ENCODE measurements around the gene NRBF2. TPM values are rescaled to one million over a fixed set of nuclear protein-coding genes. Genes with fewer than 3 reads are reported as not detected.

Gene NRBF2
- total and polyA plus RNA-seq, 2 experiments from 2014 or later = 22.9 to 38.3 TPM

DNA sequence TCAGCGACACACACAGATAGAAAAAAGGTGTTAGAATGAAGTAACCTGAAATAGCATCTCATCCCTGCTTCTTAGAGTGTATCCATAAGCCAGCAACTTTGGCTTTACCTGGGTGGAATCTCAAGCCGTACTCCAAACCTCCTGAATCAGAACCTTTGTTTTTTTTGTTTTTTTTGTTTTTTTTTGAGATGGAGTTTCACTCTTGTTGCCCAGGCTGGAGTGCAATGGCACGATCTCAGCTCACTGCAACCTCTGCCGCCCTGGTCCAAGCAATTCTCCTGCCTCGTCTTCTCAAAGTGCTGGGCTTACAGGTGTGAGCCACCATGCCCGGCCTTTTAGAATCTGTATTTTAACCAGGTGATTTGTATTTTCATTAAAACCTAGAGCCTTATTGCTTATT, 9.0 kb downstream of the NRBF2 start:
- no peak overlapping the region for H3K4me3 Mint-ChIP-seq
- DNase-seq (ENCODE audit: low spot score) = no peak
- TF ChIP-seq EZH2 (IDR thresholded peaks at IDR 0.05; ENCODE audit: low read depth, unreplicated experiment) = no peak
- TF ChIP-seq CREB1 (CRISPR knock-in tag; IDR thresholded peaks at IDR 0.05; ENCODE audit: low read depth) = no peak
- no peak for TF ChIP-seq POLR2AphosphoS5 (IDR thresholded peaks at IDR 0.05; ENCODE audit: low read depth)
- no peak for TF ChIP-seq ZNF331 (CRISPR knock-in tag; IDR thresholded peaks at IDR 0.05; ENCODE audit: low read depth)
- TF ChIP-seq EZH2phosphoT487 (IDR thresholded peaks at IDR 0.05; ENCODE audit: unreplicated experiment) = no peak
- TF ChIP-seq, protein P1, sequence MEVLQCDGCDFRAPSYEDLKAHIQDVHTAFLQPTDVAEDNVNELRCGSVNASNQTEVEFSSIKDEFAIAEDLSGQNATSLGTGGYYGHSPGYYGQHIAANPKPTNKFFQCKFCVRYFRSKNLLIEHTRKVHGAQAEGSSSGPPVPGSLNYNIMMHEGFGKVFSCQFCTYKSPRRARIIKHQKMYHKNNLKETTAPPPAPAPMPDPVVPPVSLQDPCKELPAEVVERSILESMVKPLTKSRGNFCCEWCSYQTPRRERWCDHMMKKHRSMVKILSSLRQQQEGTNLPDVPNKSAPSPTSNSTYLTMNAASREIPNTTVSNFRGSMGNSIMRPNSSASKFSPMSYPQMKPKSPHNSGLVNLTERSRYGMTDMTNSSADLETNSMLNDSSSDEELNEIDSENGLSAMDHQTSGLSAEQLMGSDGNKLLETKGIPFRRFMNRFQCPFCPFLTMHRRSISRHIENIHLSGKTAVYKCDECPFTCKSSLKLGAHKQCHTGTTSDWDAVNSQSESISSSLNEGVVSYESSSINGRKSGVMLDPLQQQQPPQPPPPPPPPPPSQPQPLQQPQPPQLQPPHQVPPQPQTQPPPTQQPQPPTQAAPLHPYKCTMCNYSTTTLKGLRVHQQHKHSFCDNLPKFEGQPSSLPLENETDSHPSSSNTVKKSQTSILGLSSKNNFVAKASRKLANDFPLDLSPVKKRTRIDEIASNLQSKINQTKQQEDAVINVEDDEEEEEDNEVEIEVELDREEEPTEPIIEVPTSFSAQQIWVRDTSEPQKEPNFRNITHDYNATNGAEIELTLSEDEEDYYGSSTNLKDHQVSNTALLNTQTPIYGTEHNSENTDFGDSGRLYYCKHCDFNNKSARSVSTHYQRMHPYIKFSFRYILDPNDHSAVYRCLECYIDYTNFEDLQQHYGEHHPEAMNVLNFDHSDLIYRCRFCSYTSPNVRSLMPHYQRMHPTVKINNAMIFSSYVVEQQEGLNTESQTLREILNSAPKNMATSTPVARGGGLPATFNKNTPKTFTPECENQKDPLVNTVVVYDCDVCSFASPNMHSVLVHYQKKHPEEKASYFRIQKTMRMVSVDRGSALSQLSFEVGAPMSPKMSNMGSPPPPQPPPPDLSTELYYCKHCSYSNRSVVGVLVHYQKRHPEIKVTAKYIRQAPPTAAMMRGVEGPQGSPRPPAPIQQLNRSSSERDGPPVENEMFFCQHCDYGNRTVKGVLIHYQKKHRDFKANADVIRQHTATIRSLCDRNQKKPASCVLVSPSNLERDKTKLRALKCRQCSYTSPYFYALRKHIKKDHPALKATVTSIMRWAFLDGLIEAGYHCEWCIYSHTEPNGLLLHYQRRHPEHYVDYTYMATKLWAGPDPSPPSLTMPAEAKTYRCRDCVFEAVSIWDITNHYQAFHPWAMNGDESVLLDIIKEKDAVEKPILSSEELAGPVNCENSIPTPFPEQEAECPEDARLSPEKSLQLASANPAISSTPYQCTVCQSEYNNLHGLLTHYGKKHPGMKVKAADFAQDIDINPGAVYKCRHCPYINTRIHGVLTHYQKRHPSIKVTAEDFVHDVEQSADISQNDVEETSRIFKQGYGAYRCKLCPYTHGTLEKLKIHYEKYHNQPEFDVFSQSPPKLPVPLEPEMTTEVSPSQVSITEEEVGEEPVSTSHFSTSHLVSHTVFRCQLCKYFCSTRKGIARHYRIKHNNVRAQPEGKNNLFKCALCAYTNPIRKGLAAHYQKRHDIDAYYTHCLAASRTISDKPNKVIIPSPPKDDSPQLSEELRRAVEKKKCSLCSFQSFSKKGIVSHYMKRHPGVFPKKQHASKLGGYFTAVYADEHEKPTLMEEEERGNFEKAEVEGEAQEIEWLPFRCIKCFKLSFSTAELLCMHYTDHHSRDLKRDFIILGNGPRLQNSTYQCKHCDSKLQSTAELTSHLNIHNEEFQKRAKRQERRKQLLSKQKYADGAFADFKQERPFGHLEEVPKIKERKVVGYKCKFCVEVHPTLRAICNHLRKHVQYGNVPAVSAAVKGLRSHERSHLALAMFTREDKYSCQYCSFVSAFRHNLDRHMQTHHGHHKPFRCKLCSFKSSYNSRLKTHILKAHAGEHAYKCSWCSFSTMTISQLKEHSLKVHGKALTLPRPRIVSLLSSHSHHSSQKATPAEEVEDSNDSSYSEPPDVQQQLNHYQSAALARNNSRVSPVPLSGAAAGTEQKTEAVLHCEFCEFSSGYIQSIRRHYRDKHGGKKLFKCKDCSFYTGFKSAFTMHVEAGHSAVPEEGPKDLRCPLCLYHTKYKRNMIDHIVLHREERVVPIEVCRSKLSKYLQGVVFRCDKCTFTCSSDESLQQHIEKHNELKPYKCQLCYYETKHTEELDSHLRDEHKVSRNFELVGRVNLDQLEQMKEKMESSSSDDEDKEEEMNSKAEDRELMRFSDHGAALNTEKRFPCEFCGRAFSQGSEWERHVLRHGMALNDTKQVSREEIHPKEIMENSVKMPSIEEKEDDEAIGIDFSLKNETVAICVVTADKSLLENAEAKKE (CRISPR knock-in tag; IDR thresholded peaks at IDR 0.05) = no peak
- no peak for TF ChIP-seq JUNB (IDR thresholded peaks at IDR 0.05; ENCODE audit: unreplicated experiment)
- TF ChIP-seq STAT1 (IDR thresholded peaks at IDR 0.05; ENCODE audit: unreplicated experiment) = no peak
- TF ChIP-seq, protein P2, sequence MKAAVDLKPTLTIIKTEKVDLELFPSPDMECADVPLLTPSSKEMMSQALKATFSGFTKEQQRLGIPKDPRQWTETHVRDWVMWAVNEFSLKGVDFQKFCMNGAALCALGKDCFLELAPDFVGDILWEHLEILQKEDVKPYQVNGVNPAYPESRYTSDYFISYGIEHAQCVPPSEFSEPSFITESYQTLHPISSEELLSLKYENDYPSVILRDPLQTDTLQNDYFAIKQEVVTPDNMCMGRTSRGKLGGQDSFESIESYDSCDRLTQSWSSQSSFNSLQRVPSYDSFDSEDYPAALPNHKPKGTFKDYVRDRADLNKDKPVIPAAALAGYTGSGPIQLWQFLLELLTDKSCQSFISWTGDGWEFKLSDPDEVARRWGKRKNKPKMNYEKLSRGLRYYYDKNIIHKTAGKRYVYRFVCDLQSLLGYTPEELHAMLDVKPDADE (IDR thresholded peaks at IDR 0.05) = no peak
- no peak for TF ChIP-seq CTCF (conservative IDR thresholded peaks at IDR 0.05; ENCODE audit: low read depth in 2 of 2)
- TF ChIP-seq, protein P3, sequence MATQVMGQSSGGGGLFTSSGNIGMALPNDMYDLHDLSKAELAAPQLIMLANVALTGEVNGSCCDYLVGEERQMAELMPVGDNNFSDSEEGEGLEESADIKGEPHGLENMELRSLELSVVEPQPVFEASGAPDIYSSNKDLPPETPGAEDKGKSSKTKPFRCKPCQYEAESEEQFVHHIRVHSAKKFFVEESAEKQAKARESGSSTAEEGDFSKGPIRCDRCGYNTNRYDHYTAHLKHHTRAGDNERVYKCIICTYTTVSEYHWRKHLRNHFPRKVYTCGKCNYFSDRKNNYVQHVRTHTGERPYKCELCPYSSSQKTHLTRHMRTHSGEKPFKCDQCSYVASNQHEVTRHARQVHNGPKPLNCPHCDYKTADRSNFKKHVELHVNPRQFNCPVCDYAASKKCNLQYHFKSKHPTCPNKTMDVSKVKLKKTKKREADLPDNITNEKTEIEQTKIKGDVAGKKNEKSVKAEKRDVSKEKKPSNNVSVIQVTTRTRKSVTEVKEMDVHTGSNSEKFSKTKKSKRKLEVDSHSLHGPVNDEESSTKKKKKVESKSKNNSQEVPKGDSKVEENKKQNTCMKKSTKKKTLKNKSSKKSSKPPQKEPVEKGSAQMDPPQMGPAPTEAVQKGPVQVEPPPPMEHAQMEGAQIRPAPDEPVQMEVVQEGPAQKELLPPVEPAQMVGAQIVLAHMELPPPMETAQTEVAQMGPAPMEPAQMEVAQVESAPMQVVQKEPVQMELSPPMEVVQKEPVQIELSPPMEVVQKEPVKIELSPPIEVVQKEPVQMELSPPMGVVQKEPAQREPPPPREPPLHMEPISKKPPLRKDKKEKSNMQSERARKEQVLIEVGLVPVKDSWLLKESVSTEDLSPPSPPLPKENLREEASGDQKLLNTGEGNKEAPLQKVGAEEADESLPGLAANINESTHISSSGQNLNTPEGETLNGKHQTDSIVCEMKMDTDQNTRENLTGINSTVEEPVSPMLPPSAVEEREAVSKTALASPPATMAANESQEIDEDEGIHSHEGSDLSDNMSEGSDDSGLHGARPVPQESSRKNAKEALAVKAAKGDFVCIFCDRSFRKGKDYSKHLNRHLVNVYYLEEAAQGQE (IDR thresholded peaks at IDR 0.05; ENCODE audit: unreplicated experiment) = no peak
- TF ChIP-seq ZNF114 (CRISPR knock-in tag; IDR thresholded peaks at IDR 0.05) = no peak
- TF ChIP-seq NANOG (IDR thresholded peaks at IDR 0.05; ENCODE audit: borderline replicate concordance) = no peak
- no peaks in the 10 kb centered on the region for H3F3A ChIP-seq (replicated peaks; ENCODE audit: low read depth)
- H3K4me1 ChIP-seq (ENCODE audit: insufficient read depth) = no peaks in the 10 kb centered on the region
- H3K36me3 ChIP-seq (ENCODE audit: insufficient read depth) = no peaks in the 10 kb centered on the region
- H3K27me3 Mint-ChIP-seq (ENCODE audit: insufficient read depth, low read depth, poor library complexity) = peaks cover 4% of the 10 kb centered on the region
- no peaks in the 10 kb centered on the region for H3K27me3 ChIP-seq (ENCODE audit: insufficient read depth)
- H3K4me1 Mint-ChIP-seq = peaks cover 5% of the 10 kb centered on the region
- H2AFZ ChIP-seq = no peak overlapping the region
- no peak overlapping the region for H3K27ac ChIP-seq (ENCODE audit: low read depth)
- no peak for ATAC-seq
- peaks cover 10% of the 10 kb centered on the region; the same call in 2 of the 3 replicates for H3K36me3 Mint-ChIP-seq (ENCODE audit: low read depth)
- H3K4me2 ChIP-seq = no peak overlapping the region
- no peaks in the 10 kb centered on the region for H3K9me2 ChIP-seq (ENCODE audit: insufficient read depth)
- peaks cover 23% of the 10 kb centered on the region; the same call in 1 of the 2 replicates for H4K20me1 ChIP-seq (replicated peaks; ENCODE audit: insufficient read depth)
- H3K4me3 ChIP-seq = no peak overlapping the region
- H3K9me3 Mint-ChIP-seq = no peaks in the 10 kb centered on the region
- H3K79me2 ChIP-seq (replicated peaks; ENCODE audit: insufficient read depth) = peaks cover 100% of the 10 kb centered on the region
- H3K27ac Mint-ChIP-seq = no peak overlapping the region
